WTC11 (cell line): ENCODE data around the gene CADM1. TPM values are rescaled to one million over a fixed set of nuclear protein-coding genes. Genes with fewer than 3 reads are reported as not detected.

ENCODE experiments used
- ATF1 ChIP-seq: sonication (generic); formaldehyde crosslinking; IDR thresholded peaks from 2 replicates; pipeline ENCODE4 v1.8.1; 2023; ENCODE audit warnings: mild to moderate bottlenecking, moderate library complexity, missing genetic modification reagents
- CBFB ChIP-seq: sonication (generic); formaldehyde crosslinking; IDR thresholded peaks from 2 replicates; pipeline ENCODE4 v1.8.1; 2022; ENCODE audit warnings: mild to moderate bottlenecking, low read depth, missing genetic modification reagents
- CREB1 ChIP-seq: sonication (generic); formaldehyde crosslinking; IDR thresholded peaks from 2 replicates; pipeline ENCODE4 v1.8.0; 2023; ENCODE audit warnings: mild to moderate bottlenecking, missing genetic modification reagents
- NFE2L1 ChIP-seq: sonication (generic); formaldehyde crosslinking; IDR thresholded peaks from 2 replicates; pipeline ENCODE4 v1.8.1; 2023; ENCODE audit warnings: missing genetic modification reagents
- SMAD4 ChIP-seq: sonication (generic); formaldehyde crosslinking; IDR thresholded peaks from 2 replicates; pipeline ENCODE4 v1.8.0; 2022; ENCODE audit warnings: mild to moderate bottlenecking, missing genetic modification reagents
- TCF7 ChIP-seq: sonication (generic); formaldehyde crosslinking; IDR thresholded peaks from 2 replicates; pipeline ENCODE4 v1.8.0; 2022; ENCODE audit warnings: mild to moderate bottlenecking, low read depth, missing genetic modification reagents, moderate library complexity
- ZNF396 ChIP-seq: fragments of 250-450 bp; sonication (Bioruptor Pico); IDR thresholded peaks from 2 replicates; pipeline ENCODE4 v1.8.0; 2021; ENCODE audit warnings: mild to moderate bottlenecking, moderate library complexity, borderline replicate concordance
- total RNA-seq: library from RNA; stranded (reverse); gene quantifications from 3 replicates; pipeline ENCODE4 v1.2.3, GENCODE V29; 2021
- TF ChIP-seq, protein P1 (sequence below): sonication (generic); formaldehyde crosslinking; conservative IDR thresholded peaks from 2 replicates; pipeline ENCODE4 v1.8.1; 2023; ENCODE audit warnings: mild to moderate bottlenecking, low read depth, missing genetic modification reagents, moderate library complexity
- TF ChIP-seq, protein P2 (sequence below): sonication (generic); formaldehyde crosslinking; IDR thresholded peaks from 2 replicates; pipeline ENCODE4 v1.8.0; 2022; ENCODE audit warnings: mild to moderate bottlenecking, missing genetic modification reagents
- TF ChIP-seq, protein P3 (sequence below): sonication (generic); formaldehyde crosslinking; IDR thresholded peaks from 2 replicates; pipeline ENCODE4 v1.8.0; 2023; ENCODE audit warnings: missing genetic modification reagents, mild to moderate bottlenecking, borderline replicate concordance
- TF ChIP-seq, protein P4 (sequence below): sonication (generic); formaldehyde crosslinking; IDR thresholded peaks from 2 replicates; pipeline ENCODE4 v1.8.0; 2023; ENCODE audit warnings: mild to moderate bottlenecking, missing genetic modification reagents
- TF ChIP-seq, protein P5 (sequence below): sonication (generic); formaldehyde crosslinking; IDR thresholded peaks from 2 replicates; pipeline ENCODE4 v1.8.1; 2022; ENCODE audit warnings: missing genetic modification reagents, borderline replicate concordance
- TF ChIP-seq, protein P6 (sequence below): fragments of 250-450 bp; sonication (Bioruptor Pico); IDR thresholded peaks from 2 replicates; pipeline ENCODE4 v1.8.0; 2021; ENCODE audit warnings: mild to moderate bottlenecking

CADM1 gene
- total RNA-seq, 1 experiment from 2014 or later = 26.8 TPM

DNA sequence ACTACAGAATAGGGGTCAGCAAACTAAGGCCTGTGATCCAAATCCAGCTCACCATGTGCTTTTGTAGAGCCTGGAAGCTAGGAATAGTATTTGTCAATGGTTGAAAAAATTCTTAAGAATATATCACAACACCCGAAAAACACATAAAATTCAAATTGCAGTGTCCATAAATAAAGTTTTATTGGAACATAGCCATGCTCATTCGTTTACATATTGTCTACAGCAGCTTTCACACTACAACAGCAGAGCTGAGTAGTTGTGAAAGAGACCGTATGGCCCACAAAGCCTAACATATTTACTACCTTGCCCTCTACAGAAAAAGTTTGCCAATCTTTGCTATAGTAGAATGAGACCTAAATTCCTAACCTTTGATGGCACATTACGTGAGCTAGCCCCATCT, 125.7 kb downstream of the CADM1 start (continued):
- TF ChIP-seq, protein P1, sequence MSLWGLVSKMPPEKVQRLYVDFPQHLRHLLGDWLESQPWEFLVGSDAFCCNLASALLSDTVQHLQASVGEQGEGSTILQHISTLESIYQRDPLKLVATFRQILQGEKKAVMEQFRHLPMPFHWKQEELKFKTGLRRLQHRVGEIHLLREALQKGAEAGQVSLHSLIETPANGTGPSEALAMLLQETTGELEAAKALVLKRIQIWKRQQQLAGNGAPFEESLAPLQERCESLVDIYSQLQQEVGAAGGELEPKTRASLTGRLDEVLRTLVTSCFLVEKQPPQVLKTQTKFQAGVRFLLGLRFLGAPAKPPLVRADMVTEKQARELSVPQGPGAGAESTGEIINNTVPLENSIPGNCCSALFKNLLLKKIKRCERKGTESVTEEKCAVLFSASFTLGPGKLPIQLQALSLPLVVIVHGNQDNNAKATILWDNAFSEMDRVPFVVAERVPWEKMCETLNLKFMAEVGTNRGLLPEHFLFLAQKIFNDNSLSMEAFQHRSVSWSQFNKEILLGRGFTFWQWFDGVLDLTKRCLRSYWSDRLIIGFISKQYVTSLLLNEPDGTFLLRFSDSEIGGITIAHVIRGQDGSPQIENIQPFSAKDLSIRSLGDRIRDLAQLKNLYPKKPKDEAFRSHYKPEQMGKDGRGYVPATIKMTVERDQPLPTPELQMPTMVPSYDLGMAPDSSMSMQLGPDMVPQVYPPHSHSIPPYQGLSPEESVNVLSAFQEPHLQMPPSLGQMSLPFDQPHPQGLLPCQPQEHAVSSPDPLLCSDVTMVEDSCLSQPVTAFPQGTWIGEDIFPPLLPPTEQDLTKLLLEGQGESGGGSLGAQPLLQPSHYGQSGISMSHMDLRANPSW = no peak
- TF ChIP-seq NFE2L1 (CRISPR knock-in tag) = no peak
- TF ChIP-seq, protein P2, sequence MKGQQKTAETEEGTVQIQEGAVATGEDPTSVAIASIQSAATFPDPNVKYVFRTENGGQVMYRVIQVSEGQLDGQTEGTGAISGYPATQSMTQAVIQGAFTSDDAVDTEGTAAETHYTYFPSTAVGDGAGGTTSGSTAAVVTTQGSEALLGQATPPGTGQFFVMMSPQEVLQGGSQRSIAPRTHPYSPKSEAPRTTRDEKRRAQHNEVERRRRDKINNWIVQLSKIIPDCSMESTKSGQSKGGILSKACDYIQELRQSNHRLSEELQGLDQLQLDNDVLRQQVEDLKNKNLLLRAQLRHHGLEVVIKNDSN (CRISPR knock-in tag) = no peak
- TF ChIP-seq, protein P3, sequence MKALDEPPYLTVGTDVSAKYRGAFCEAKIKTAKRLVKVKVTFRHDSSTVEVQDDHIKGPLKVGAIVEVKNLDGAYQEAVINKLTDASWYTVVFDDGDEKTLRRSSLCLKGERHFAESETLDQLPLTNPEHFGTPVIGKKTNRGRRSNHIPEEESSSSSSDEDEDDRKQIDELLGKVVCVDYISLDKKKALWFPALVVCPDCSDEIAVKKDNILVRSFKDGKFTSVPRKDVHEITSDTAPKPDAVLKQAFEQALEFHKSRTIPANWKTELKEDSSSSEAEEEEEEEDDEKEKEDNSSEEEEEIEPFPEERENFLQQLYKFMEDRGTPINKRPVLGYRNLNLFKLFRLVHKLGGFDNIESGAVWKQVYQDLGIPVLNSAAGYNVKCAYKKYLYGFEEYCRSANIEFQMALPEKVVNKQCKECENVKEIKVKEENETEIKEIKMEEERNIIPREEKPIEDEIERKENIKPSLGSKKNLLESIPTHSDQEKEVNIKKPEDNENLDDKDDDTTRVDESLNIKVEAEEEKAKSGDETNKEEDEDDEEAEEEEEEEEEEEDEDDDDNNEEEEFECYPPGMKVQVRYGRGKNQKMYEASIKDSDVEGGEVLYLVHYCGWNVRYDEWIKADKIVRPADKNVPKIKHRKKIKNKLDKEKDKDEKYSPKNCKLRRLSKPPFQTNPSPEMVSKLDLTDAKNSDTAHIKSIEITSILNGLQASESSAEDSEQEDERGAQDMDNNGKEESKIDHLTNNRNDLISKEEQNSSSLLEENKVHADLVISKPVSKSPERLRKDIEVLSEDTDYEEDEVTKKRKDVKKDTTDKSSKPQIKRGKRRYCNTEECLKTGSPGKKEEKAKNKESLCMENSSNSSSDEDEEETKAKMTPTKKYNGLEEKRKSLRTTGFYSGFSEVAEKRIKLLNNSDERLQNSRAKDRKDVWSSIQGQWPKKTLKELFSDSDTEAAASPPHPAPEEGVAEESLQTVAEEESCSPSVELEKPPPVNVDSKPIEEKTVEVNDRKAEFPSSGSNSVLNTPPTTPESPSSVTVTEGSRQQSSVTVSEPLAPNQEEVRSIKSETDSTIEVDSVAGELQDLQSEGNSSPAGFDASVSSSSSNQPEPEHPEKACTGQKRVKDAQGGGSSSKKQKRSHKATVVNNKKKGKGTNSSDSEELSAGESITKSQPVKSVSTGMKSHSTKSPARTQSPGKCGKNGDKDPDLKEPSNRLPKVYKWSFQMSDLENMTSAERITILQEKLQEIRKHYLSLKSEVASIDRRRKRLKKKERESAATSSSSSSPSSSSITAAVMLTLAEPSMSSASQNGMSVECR (CRISPR knock-in tag) = no peak
- TF ChIP-seq ATF1 (CRISPR knock-in tag) = no peak
- TF ChIP-seq, protein P4, sequence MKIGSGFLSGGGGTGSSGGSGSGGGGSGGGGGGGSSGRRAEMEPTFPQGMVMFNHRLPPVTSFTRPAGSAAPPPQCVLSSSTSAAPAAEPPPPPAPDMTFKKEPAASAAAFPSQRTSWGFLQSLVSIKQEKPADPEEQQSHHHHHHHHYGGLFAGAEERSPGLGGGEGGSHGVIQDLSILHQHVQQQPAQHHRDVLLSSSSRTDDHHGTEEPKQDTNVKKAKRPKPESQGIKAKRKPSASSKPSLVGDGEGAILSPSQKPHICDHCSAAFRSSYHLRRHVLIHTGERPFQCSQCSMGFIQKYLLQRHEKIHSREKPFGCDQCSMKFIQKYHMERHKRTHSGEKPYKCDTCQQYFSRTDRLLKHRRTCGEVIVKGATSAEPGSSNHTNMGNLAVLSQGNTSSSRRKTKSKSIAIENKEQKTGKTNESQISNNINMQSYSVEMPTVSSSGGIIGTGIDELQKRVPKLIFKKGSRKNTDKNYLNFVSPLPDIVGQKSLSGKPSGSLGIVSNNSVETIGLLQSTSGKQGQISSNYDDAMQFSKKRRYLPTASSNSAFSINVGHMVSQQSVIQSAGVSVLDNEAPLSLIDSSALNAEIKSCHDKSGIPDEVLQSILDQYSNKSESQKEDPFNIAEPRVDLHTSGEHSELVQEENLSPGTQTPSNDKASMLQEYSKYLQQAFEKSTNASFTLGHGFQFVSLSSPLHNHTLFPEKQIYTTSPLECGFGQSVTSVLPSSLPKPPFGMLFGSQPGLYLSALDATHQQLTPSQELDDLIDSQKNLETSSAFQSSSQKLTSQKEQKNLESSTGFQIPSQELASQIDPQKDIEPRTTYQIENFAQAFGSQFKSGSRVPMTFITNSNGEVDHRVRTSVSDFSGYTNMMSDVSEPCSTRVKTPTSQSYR (CRISPR knock-in tag) = no peak
- TF ChIP-seq CBFB (CRISPR knock-in tag) = no peak
- TF ChIP-seq CREB1 (CRISPR knock-in tag) = no peak
- TF ChIP-seq, protein P5, sequence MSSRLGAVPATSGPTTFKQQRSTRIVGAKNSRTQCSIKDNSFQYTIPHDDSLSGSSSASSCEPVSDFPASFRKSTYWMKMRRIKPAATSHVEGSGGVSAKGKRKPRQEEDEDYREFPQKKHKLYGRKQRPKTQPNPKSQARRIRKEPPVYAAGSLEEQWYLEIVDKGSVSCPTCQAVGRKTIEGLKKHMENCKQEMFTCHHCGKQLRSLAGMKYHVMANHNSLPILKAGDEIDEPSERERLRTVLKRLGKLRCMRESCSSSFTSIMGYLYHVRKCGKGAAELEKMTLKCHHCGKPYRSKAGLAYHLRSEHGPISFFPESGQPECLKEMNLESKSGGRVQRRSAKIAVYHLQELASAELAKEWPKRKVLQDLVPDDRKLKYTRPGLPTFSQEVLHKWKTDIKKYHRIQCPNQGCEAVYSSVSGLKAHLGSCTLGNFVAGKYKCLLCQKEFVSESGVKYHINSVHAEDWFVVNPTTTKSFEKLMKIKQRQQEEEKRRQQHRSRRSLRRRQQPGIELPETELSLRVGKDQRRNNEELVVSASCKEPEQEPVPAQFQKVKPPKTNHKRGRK (CRISPR knock-in tag) = no peak
- TF ChIP-seq ZNF396 (CRISPR knock-in tag) = no peak
- TF ChIP-seq, protein P6, sequence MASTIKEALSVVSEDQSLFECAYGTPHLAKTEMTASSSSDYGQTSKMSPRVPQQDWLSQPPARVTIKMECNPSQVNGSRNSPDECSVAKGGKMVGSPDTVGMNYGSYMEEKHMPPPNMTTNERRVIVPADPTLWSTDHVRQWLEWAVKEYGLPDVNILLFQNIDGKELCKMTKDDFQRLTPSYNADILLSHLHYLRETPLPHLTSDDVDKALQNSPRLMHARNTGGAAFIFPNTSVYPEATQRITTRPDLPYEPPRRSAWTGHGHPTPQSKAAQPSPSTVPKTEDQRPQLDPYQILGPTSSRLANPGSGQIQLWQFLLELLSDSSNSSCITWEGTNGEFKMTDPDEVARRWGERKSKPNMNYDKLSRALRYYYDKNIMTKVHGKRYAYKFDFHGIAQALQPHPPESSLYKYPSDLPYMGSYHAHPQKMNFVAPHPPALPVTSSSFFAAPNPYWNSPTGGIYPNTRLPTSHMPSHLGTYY (CRISPR knock-in tag) = no peak
- no peak for TF ChIP-seq TCF7 (CRISPR knock-in tag)
- TF ChIP-seq SMAD4 (CRISPR knock-in tag) = no peak
